ENCODE measurements around the gene LRMDA. TPM values are rescaled to one million over a fixed set of nuclear protein-coding genes. Genes with fewer than 3 reads are reported as not detected.

The LRMDA gene
- total and polyA plus RNA-seq, 10 of the 15 experiments (the other 5 are each of a cell fraction or from before 2014, with no cell fraction given) = 0.07 to 0.54 (median 0.29) TPM; not detected in 4

DNA sequence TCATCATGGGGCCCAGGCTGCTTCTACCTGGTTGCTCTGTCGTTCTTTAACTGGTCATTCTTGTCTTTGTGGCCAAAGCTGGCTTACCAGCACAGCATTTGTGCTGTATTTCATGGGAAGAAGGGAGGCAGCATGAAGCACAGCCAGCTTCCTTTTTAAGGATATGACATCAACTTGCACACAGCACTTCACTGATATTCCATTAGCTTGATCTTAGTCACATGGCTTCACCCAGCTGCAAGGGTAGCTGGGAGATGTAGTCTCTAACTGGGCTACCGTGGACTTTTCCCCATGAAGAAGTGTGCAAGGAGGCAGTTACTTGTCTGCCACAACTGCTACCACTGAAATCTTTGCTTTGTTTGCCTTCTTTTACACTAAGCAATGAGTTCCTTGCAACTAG, 525.2 kb downstream of the LRMDA start (continued):
- TF ChIP-seq, protein P1, sequence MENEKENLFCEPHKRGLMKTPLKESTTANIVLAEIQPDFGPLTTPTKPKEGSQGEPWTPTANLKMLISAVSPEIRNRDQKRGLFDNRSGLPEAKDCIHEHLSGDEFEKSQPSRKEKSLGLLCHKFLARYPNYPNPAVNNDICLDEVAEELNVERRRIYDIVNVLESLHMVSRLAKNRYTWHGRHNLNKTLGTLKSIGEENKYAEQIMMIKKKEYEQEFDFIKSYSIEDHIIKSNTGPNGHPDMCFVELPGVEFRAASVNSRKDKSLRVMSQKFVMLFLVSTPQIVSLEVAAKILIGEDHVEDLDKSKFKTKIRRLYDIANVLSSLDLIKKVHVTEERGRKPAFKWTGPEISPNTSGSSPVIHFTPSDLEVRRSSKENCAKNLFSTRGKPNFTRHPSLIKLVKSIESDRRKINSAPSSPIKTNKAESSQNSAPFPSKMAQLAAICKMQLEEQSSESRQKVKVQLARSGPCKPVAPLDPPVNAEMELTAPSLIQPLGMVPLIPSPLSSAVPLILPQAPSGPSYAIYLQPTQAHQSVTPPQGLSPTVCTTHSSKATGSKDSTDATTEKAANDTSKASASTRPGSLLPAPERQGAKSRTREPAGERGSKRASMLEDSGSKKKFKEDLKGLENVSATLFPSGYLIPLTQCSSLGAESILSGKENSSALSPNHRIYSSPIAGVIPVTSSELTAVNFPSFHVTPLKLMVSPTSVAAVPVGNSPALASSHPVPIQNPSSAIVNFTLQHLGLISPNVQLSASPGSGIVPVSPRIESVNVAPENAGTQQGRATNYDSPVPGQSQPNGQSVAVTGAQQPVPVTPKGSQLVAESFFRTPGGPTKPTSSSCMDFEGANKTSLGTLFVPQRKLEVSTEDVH (IDR thresholded peaks at IDR 0.05; ENCODE audit: low read depth, partially characterized antibody) = no peak
- no peak for TF ChIP-seq PML (IDR thresholded peaks at IDR 0.05; ENCODE audit: low read length)
- TF ChIP-seq, protein P2, sequence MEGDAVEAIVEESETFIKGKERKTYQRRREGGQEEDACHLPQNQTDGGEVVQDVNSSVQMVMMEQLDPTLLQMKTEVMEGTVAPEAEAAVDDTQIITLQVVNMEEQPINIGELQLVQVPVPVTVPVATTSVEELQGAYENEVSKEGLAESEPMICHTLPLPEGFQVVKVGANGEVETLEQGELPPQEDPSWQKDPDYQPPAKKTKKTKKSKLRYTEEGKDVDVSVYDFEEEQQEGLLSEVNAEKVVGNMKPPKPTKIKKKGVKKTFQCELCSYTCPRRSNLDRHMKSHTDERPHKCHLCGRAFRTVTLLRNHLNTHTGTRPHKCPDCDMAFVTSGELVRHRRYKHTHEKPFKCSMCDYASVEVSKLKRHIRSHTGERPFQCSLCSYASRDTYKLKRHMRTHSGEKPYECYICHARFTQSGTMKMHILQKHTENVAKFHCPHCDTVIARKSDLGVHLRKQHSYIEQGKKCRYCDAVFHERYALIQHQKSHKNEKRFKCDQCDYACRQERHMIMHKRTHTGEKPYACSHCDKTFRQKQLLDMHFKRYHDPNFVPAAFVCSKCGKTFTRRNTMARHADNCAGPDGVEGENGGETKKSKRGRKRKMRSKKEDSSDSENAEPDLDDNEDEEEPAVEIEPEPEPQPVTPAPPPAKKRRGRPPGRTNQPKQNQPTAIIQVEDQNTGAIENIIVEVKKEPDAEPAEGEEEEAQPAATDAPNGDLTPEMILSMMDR (IDR thresholded peaks at IDR 0.05 in 2 of 3, conservative IDR thresholded peaks at IDR 0.05 in 1 of 3; ENCODE audit: control insufficient read depth in 2 of 3, extremely low read depth in 1 of 3, insufficient read depth in 1 of 3, low read depth in 3 of 3, low read length in 3 of 3) = no peak
- no peak for TF ChIP-seq WRNIP1 (IDR thresholded peaks at IDR 0.05; ENCODE audit: borderline replicate concordance, low read depth, low read length)

DNA sequence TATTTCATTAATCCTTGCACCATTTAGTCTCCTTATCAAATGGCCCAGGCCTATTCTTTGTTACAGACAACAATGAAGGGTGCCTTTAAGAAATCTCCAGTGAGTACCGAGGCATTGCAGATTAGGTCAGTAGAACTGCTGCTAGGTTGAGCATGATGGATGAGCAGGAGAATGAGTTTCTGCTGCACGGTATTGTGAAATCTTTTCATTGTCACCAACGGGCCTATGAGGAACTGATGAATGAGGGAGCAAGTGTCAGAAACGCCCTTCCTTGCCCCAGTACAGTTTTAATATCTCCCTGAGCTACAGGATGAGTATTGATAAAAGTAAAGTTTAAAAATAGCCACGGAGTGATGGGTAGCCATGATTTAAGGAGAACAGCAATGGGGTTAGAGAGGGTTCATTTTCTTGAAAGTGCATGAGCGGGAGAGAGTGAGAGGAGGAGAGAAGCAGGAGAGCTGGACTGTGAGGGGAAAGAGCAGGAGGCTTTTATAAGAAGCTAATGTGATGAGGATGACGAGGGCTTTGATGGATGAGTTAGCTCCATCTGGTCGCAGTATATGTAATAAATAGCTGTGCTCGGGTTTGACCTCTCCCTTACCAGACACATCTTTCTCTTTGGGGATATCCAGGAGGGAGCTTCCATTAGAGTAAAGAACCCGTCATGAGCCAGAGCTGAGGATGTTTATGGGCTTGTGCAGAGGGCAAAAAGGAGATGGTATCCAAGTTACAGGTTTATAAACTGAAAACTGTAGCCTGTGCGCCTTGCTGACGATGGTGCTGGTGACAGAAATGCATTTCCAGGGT, 526.1 kb downstream of the LRMDA start:
- WGBS (ENCODE audit: insufficient coverage, insufficient replicate concordance, low lambda C conversion rate, missing lambda C conversion rate) = 17% methylated on average over 12 of the region's 12 CpGs
- in situ Hi-C loops (cut with MboI) = no loop called here
- TF ChIP-seq, protein P3, sequence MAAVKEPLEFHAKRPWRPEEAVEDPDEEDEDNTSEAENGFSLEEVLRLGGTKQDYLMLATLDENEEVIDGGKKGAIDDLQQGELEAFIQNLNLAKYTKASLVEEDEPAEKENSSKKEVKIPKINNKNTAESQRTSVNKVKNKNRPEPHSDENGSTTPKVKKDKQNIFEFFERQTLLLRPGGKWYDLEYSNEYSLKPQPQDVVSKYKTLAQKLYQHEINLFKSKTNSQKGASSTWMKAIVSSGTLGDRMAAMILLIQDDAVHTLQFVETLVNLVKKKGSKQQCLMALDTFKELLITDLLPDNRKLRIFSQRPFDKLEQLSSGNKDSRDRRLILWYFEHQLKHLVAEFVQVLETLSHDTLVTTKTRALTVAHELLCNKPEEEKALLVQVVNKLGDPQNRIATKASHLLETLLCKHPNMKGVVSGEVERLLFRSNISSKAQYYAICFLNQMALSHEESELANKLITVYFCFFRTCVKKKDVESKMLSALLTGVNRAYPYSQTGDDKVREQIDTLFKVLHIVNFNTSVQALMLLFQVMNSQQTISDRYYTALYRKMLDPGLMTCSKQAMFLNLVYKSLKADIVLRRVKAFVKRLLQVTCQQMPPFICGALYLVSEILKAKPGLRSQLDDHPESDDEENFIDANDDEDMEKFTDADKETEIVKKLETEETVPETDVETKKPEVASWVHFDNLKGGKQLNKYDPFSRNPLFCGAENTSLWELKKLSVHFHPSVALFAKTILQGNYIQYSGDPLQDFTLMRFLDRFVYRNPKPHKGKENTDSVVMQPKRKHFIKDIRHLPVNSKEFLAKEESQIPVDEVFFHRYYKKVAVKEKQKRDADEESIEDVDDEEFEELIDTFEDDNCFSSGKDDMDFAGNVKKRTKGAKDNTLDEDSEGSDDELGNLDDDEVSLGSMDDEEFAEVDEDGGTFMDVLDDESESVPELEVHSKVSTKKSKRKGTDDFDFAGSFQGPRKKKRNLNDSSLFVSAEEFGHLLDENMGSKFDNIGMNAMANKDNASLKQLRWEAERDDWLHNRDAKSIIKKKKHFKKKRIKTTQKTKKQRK (IDR thresholded peaks at IDR 0.05; ENCODE audit: low read depth, low read length) = no peak
- no peak for TF ChIP-seq EGR1 (IDR thresholded peaks at IDR 0.05; ENCODE audit: borderline replicate concordance in 1 of 2, low read depth in 2 of 2, low read length in 2 of 2)
- TF ChIP-seq, protein P4, sequence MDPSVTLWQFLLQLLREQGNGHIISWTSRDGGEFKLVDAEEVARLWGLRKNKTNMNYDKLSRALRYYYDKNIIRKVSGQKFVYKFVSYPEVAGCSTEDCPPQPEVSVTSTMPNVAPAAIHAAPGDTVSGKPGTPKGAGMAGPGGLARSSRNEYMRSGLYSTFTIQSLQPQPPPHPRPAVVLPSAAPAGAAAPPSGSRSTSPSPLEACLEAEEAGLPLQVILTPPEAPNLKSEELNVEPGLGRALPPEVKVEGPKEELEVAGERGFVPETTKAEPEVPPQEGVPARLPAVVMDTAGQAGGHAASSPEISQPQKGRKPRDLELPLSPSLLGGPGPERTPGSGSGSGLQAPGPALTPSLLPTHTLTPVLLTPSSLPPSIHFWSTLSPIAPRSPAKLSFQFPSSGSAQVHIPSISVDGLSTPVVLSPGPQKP (IDR thresholded peaks at IDR 0.05; ENCODE audit: low read depth, low read length) = no peak

More for the DNA sequence above, 526.1 kb downstream of the LRMDA start:
- no peak for DNase-seq (ENCODE audit: low read depth, low spot score)
- ChIA-PET POLR2A (no interaction called here), RAD21 (ENCODE audit: unreplicated experiment) (no interaction called here), SMC1A (ENCODE audit: uncharacterized antibody, unreplicated experiment) (interaction anchor here (0.5 to 1.5 kb wide), 3 partner anchors 10 to 188 kb away, joined by 3 to 4 read pairs (median 4); no protein-coding TSS in a partner anchor), CTCF (interaction anchor here (0.5 to 0.6 kb wide), 2 partner anchors 32 to 393 kb away, joined by 3 to 4 read pairs; no protein-coding TSS in a partner anchor)
- Histone ChIP-seq H3K9me3 (replicated peaks; ENCODE audit: control insufficient read depth, insufficient read depth, low read length) (no peaks in the 10 kb centered on the region), H4K20me1 (ENCODE audit: control insufficient read depth, insufficient read depth) (no peaks in the 10 kb centered on the region), H3K79me2 (ENCODE audit: control insufficient read depth, insufficient read depth, low read length) (no peaks in the 10 kb centered on the region), H3K4me2 (ENCODE audit: control insufficient read depth, insufficient read depth) (no peak overlapping the region), H3K27ac (ENCODE audit: control insufficient read depth, insufficient read depth) (no peak overlapping the region), H2AFZ (ENCODE audit: control insufficient read depth, low read depth, low read length) (no peak overlapping the region), H3K4me3 (no peak overlapping the region), H3K36me3 (ENCODE audit: control insufficient read depth in 2 of 2, insufficient read depth in 2 of 2, low read length in 1 of 2) (no peaks in the 10 kb centered on the region), H3K9ac (ENCODE audit: control insufficient read depth, insufficient read depth, low read length) (no peak overlapping the region), H3K27me3 (replicated peaks in 1 of 2; ENCODE audit: control insufficient read depth in 2 of 2, insufficient read depth in 2 of 2, low read length in 1 of 2) (no peaks in the 10 kb centered on the region; a peak in 1 of 4 replicates), H3K4me1 (ENCODE audit: control insufficient read depth, insufficient read depth, low read length) (no peaks in the 10 kb centered on the region)
- no peak for FAIRE-seq
- ATAC-seq = no peak
- intact Hi-C loops (cut with micrococcal nuclease; ENCODE audit: unreplicated experiment) = no loop called here
- BruUV-seq (replicated peaks) = no TSS peak

Data from GM12878 (cell line).